Mucosa of stomach (tissue), 1 donor: Measurements from ENCODE around the gene CHST7.

Experiments used
- H3K27me3 ChIP-seq: one replicate; pipeline ENCODE4 v1.7.0; 2013; ENCODE audit warnings: mild to moderate bottlenecking, low read length; ENCODE audit not compliant: control insufficient read depth, insufficient read depth
- H3K36me3 ChIP-seq: one replicate; pipeline ENCODE4 v1.7.0; 2013; ENCODE audit warnings: low read length; ENCODE audit not compliant: control insufficient read depth, insufficient read depth
- H3K4me1 ChIP-seq: one replicate; pipeline ENCODE4 v1.7.0; 2013; ENCODE audit warnings: mild to moderate bottlenecking, low read length; ENCODE audit not compliant: control insufficient read depth, insufficient read depth
- H3K4me3 ChIP-seq: one replicate; pipeline ENCODE4 v1.7.0; 2013; ENCODE audit warnings: low read length
- H3K9ac ChIP-seq: one replicate; pipeline ENCODE4 v1.7.0; 2013; ENCODE audit warnings: mild to moderate bottlenecking, low read length, moderate library complexity
- H3K9me3 ChIP-seq: one replicate; pipeline ENCODE4 v1.7.0; 2013; ENCODE audit warnings: mild to moderate bottlenecking, low read length, moderate library complexity; ENCODE audit not compliant: control insufficient read depth
- donor health status: Pancreatic carcinoma.

CHST7 gene

DNA sequence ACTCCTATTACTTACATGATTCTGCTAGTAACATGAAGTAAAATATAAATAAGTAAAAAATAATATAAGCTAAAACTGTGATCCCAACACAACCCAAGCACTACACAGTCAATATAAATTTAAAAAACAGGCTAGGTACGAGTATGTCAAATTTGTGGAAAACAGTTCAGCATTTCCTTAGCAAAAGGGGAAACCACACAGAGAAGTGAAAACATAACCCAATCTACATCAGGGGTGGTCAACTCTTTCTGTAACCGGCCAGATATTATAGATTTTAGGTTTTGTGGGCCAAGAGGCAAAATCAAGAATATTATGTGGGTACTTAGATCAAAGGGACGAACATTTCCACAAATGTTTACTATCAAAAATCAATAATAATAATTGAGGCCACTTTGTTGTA is 70.1 kb downstream of the CHST7 start:
- H3K4me1 ChIP-seq, result no peaks in the 10 kb centered on the region
- no peaks in the 10 kb centered on the region for H3K27me3 ChIP-seq
- H3K9ac ChIP-seq, result no peak overlapping the region
- H3K36me3 ChIP-seq, result no peaks in the 10 kb centered on the region
- no peaks in the 10 kb centered on the region for H3K9me3 ChIP-seq
- no peak overlapping the region for H3K4me3 ChIP-seq

DNA sequence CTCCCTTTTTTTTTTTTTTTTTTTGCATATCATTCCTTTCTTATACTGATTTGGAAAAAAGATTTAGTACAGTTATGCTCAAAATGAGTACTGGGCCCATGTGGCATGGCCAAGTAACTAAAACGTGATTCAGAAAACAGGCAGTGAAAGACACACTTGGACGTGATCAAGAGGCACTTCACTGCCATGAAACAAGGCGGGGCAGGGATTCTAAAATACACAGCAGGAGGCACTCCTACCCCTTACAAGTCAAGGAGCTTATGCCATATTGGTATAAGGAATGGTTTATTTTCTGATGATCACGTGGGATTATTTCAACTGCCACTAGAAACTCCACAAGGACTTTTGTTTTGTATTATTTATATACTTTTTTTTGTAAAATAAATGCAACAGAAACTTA is 72.0 kb downstream of the CHST7 start:
- Histone ChIP-seq H3K9ac (no peak overlapping the region), H3K36me3 (no peaks in the 10 kb centered on the region), H3K27me3 (no peaks in the 10 kb centered on the region), H3K4me3 (no peak overlapping the region), H3K4me1 (no peaks in the 10 kb centered on the region), H3K9me3 (no peaks in the 10 kb centered on the region)

DNA sequence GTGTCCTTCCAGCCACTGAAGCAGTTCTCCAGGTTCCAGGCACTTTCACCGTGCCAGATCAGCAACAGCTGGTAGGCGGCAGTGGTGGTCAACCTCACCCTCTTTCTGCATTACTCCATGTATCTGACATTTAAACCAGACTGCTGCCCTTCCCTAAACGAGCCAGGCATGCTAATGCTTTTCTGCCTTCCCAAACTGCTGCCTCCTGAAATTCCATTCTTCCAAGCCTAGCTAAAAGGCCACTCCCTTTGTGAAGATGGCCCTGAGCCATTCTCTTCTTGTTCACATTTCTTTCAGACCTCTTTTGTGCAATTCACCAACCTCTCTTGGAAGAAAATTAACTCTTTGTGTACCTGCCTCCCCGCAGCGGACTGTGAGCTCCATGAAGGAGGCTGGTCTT is 73.7 kb downstream of the CHST7 start:
- H3K27me3 ChIP-seq, result no peaks in the 10 kb centered on the region

More for the DNA sequence above, 73.7 kb downstream of the CHST7 start:
- H3K4me1 ChIP-seq, result no peaks in the 10 kb centered on the region
- H3K9me3 ChIP-seq, result no peaks in the 10 kb centered on the region
- H3K36me3 ChIP-seq, result no peaks in the 10 kb centered on the region
- H3K9ac ChIP-seq, result no peak overlapping the region
- H3K4me3 ChIP-seq, result no peak overlapping the region
